AG08395 (cell line): Measurements from ENCODE around the gene GRM4.

Experiments
- DNase-seq: peaks from one replicate; pipeline ENCODE4 v3.0.0; 2012; ENCODE audit warnings: mixed read lengths, low spot score

The GRM4 gene

GRCh38 chr6:34084591-34085290 is 61.1 kb downstream of the GRM4 start:
- DNase-seq: no peak

- no peak for DNase-seq
Measured at GRCh38 chr6:34082864-34083626, 62.8 kb downstream of the GRM4 start.

GRCh38 chr6:34082348-34082747 is 63.5 kb downstream of the GRM4 start:
- DNase-seq: no peak

- DNase-seq: no peak
Measured at GRCh38 chr6:34080357-34080756, 65.5 kb downstream of the GRM4 start.

GRCh38 chr6:34079899-34080298 is 66.0 kb downstream of the GRM4 start:
- DNase-seq: no peak

GRCh38 chr6:34075906-34076305 is 70.0 kb downstream of the GRM4 start:
- DNase-seq: no peak

GRCh38 chr6:34074064-34074742 is 71.7 kb downstream of the GRM4 start:
- no peak for DNase-seq

GRCh38 chr6:34073540-34073939 is 72.3 kb downstream of the GRM4 start:
- DNase-seq: no peak

GRCh38 chr6:34072727-34073126 is 73.2 kb downstream of the GRM4 start:
- no peak for DNase-seq

GRCh38 chr6:34071884-34072379 is 74.0 kb downstream of the GRM4 start:
- DNase-seq: no peak

- DNase-seq: no peak
Measured at GRCh38 chr6:34071136-34071883, 74.6 kb downstream of the GRM4 start.

GRCh38 chr6:34070315-34071135 is 75.4 kb downstream of the GRM4 start:
- no peak for DNase-seq

GRCh38 chr6:34068462-34069044 is 77.3 kb downstream of the GRM4 start:
- no peak for DNase-seq

- DNase-seq: no peak
Measured at GRCh38 chr6:34067814-34068213, 78.1 kb downstream of the GRM4 start.

- no peak for DNase-seq
Measured at GRCh38 chr6:34066772-34067770, 78.8 kb downstream of the GRM4 start.

GRCh38 chr6:34066218-34066571 is 79.7 kb downstream of the GRM4 start:
- DNase-seq: no peak

GRCh38 chr6:34065466-34066217 is 80.2 kb downstream of the GRM4 start:
- DNase-seq: no peak

- DNase-seq: no peak
Measured at GRCh38 chr6:34064675-34065074, 81.2 kb downstream of the GRM4 start.

- no peak for DNase-seq
Measured at GRCh38 chr6:34063651-34064050, 82.2 kb downstream of the GRM4 start.
